GM12872 (cell line): ENCODE results near the gene GTF2A1L.

Source experiments
- TF ChIP-seq, protein P1 (sequence below): IDR thresholded peaks from 3 replicates; pipeline ENCODE4 v1.5.1; 2011; ENCODE audit warnings: low read depth, mild to moderate bottlenecking, low read length, moderate library complexity; ENCODE audit not compliant: insufficient read depth

The GTF2A1L gene

DNA sequence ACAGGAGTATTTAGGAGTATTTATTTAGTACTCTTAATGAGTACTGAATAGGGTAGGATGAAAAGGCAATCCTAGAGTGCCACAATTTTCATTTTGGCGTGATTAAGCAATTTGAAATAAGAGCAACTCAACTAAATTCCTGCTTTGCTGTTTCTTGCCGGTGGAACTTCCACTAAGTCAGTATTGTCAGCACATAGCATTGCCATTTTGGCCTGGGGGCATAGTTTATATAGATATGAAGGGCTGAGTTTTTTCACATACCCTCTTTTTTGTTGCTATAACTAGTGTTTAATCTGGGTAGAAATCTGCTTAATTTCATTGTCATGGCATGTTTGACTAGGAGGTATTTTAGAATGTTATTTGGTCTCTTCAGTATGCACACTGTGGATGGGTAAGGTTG, 1.9 kb downstream of the GTF2A1L start:
- TF ChIP-seq, protein P1, sequence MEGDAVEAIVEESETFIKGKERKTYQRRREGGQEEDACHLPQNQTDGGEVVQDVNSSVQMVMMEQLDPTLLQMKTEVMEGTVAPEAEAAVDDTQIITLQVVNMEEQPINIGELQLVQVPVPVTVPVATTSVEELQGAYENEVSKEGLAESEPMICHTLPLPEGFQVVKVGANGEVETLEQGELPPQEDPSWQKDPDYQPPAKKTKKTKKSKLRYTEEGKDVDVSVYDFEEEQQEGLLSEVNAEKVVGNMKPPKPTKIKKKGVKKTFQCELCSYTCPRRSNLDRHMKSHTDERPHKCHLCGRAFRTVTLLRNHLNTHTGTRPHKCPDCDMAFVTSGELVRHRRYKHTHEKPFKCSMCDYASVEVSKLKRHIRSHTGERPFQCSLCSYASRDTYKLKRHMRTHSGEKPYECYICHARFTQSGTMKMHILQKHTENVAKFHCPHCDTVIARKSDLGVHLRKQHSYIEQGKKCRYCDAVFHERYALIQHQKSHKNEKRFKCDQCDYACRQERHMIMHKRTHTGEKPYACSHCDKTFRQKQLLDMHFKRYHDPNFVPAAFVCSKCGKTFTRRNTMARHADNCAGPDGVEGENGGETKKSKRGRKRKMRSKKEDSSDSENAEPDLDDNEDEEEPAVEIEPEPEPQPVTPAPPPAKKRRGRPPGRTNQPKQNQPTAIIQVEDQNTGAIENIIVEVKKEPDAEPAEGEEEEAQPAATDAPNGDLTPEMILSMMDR, result no peak

DNA sequence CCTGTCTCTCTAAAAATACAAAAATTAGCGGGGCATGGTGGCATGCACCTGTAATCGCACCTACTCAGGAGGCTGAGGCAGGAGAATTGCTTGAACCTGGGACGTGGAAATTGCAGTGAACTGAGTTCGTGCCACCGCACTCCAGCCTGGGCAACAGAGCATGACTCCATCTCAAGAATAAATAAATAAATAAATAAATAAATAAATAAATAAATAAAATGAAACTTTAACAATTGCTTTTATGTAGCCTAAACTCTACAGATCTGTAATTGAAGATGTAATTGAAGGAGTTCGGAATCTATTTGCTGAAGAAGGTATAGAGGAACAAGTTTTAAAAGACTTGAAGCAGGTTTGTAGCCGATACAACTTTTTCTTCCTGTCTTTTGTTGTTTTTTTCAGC, 2.9 kb downstream of the GTF2A1L start:
- TF ChIP-seq, protein P1, result no peak

DNA sequence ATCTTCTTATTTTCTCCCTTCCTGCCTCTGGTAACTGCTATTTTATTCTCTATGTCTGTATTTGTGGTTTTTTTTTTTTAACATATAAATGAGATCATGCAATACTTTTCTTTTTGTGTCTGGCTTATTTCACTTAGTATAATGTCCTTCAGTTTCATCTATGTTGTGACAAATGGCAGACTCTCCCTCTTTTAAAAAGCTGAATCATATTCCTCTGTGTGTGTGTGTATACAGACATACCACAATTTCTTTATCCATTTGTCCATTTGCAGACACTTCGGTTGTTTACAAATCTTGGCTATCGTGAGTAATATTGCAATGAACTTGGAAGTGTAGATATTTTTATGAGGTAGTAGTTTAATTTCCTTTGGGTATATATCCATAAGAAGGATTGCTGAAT, 7.0 kb downstream of the GTF2A1L start:
- TF ChIP-seq, protein P1, result no peak

DNA sequence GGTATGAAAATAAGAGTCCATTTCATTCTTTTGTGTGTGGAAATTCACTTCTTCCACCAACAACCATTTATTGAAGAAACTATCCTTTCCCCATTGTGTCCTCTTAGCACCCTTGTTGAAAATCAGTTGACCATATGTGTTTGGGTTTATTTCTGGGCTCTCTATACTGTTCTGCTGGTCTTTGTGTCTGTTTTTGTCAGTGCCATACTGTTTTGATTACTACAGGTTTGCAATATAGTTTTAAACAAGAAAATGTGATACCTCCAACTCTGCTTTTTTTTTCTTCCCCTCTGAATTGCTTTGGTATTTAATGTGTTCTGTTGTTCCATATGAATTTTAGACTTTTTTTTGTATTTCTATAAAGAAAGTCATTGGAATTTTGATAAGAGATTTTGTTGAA, 8.4 kb downstream of the GTF2A1L start:
- TF ChIP-seq, protein P1, result no peak

DNA sequence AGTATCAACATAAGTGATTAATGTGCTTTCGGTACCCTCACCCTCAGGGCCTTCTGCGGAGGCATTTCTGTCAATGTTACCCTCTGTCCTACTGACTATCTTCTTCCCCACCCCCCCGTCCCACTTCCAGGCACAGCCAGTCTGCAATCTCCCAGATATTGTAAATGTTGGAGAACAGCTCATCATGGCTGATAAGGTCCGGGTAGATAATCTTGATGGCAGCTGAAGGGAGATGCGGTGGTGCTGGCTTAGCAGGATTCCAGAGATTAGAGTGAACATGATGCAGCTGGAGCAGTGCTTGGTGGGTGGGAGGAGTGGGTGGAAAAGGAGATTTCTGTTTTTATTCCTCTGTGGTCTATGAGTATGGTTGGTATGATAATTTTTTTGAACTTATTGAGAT, 15.5 kb downstream of the GTF2A1L start:
- TF ChIP-seq, protein P1, result no peak

DNA sequence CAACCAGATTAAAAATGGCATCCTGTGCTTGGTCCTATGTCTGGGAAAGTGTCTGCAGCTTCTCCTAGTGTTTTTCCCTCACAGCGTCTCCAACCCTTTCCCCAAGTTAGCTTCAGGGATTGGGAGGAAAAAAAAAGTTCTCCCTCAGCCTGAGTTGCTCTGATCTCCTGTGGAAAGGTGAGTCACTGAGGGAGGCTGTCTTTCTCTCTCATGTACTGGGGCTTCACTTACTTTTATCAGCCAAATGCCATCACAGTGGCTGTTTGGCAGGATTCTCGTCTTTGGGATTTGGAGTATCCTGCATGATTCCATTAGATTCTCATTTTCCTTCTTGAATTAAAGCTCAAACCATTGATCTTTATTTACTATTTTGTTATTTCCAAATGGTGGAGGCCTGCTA, 18.1 kb downstream of the GTF2A1L start:
- TF ChIP-seq, protein P1, result no peak

DNA sequence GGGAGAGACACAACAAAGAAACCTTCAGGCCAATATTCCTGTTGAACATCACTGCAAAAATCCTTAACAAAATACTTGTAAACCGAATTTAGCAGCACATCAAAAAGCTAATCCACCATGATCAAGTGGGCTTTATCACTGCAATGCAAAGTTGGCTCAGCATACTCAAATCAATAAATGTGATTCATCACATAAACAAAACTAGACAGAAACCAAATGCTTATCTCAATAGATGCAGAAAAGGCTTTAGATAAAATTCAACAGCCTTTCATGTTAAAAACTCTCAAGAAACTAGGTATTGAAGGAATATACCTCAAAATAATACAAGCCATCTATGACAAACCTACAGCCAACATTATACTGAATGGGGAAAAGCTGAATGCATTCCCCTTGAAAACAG, 20.6 kb downstream of the GTF2A1L start:
- TF ChIP-seq, protein P1, result no peak
